Sciatic nerve (tissue), 2 donors: ENCODE results near the gene UBFD1. TPM values are rescaled to one million over a fixed set of nuclear protein-coding genes. Genes with fewer than 3 reads are reported as not detected.
"Not testable (repeated sequence)": the region's sequence is repeated elsewhere in the genome, so short reads cannot be mapped to it uniquely, and the experiment has no call there.

Source experiments
- ATAC-seq: fragments of 200-7000 bp; cut with Tn5 transposase; one replicate; pipeline ENCODE4 v1.9.1; 2020; ENCODE audit warnings: mild to moderate bottlenecking, moderate library complexity
- DNase-seq: peaks from one replicate; pipeline ENCODE4 v3.0.0-alpha.2; 2020; ENCODE audit warnings: low spot score
- intact Hi-C: fragments of 100-400 bp; cut with DNase I; formaldehyde crosslinking; loops from one replicate; pipeline ENCODE4 v1.14.2; 2022
- total RNA-seq: library from RNA; stranded (reverse); fragmentation: NEBNext Ultra II Directional; extraction: Animal tissue kit (Norgen Biotek cat#: 25700); gene quantifications from one replicate; pipeline ENCODE4 v1.2.1, GENCODE V29; 2021
- donor health status: DM: no; HTN: no; CAD: no.
- donor health status: DM: no; HTN: no; CAD: no.

The UBFD1 gene, protein sequence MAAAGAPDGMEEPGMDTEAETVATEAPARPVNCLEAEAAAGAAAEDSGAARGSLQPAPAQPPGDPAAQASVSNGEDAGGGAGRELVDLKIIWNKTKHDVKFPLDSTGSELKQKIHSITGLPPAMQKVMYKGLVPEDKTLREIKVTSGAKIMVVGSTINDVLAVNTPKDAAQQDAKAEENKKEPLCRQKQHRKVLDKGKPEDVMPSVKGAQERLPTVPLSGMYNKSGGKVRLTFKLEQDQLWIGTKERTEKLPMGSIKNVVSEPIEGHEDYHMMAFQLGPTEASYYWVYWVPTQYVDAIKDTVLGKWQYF
- 38.2 TPM for total RNA-seq

DNA sequence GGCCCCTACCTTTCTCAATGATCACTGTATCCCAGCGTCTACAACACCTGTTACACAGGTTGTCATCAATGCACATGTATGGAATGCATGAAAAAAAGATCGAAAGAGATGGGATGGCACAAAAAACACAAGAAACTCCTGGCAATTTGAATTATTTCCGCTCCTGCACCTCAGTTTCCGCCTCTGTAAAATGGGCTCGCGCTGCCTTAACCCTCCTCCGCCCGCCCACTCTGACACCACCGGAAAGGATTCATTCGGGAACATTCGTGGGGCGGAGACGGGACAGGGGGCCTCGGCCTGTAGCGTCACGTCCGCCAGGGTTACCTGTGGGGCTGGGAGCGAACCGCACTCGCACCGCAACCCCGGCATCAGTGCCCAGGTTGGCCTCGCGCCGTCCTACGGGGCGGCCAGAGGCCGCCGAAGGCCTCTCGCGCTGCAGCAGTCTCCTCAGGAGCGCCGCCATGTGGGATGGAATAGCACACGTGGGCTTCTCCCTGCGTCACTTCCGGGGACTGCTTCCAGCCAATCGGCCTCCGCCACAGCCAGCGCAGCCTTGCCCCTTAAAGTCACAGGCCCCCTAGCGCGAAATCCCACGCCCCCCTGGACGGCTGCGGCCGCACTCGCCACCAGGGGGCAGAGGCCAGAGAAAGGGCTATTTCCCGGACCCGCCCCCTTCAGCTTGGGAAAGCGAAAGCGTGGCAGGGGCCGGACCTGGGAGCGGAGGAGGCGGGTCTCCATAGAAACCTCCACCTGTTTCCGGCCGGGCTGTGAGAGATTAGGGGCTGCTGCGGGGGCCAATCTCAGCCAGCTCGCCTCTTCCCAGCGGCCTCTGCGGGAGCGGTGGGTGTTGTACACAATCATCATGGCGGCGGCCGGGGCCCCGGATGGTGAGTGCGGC lies at the start of gene UBFD1, which contains the start of gene EARS2:
Gene UBFD1 (plus strand): TSS at position 847 of the 898 bp plus-strand sequence. CDS start 16 bp downstream, at position 863.
Gene EARS2 (minus strand): TSS at position 470 of the 898 bp plus-strand sequence. CDS start 7 bp downstream, at position 463.
- DNase-seq = peak; percentile 98
- ATAC-seq = peak; percentile 99
- intact Hi-C loops = no loop called here

GRCh38 chr16:23508589-23509440 lies 48.7 kb upstream of the UBFD1 start:
- DNase-seq = no peak
- no peak for ATAC-seq
- intact Hi-C loops = no loop called here

DNA sequence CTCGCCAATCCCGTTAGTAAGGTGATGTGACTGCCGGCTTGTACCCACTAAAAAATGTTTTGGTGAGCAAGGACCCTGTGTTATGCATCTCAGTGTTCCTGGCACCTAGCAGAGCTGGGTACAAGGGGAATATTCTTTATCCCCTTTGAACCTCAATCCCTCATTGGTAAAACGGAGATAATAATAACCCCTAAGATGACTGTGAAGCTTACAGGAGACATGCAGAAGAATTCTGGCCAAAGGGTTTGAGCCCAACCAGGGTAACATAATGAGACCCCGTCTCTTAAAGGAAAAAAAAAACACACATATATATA lies 48.1 kb upstream of the UBFD1 start:
- intact Hi-C loops = no loop called here
- ATAC-seq (no peak), DNase-seq (no peak)

DNA sequence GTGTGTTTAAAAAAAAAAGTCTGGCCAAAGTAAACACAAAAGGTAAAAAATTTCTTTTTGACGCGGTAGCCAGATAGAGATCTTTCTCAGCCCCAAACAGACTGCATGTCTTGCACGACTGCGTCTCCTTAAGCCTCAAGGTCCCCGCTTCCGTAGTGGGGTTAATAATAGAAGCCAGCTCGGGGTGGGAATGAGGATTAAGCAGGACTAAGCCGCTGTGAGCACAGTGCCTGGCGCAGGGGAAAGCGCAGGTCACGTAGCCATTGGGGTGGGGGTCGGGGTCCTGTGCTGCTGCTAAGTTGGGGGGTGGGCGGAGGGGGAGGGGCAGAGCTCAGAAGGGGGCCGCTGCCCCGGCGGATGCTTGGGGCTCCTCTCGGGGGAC lies 47.8 kb upstream of the UBFD1 start:
- ATAC-seq (peak; percentile 51), DNase-seq (peak; percentile 62)
- intact Hi-C loops = no loop called here

DNA sequence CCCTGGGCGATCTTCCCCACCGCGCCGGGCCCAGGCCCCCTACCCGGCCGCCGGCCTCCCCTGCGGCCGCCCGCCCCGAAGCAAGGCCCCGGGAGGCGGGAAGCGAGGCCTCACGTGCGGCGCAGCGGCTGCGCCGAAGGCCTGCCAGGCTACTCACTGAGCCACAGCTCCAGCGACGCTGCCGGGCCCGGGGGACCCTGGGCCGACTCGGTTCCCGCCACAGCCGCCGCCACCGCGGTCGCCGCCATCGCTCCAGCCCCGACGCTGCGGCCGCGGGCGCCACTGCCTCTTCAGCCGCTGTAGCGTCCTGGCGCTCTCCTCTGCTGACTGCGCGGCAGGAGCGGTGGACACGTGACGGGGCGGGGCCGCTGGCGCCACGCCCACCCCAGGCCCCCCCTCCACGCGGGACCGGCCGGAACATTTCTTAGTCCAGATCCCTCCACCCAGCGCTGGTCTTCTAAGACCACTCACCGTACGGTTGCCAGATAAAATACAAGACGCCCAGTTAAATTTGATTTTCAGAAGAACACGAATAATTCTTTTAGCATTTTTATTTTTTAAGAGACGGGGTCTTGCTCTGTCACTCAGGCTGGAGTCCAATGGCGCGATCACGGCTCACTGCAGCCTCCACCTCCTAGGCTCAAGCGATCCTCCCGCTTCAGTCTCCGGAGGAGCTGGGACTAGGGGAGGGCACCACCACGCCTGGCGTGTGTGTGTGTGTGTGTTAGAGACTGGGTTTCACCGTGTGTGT lies 47.2 kb upstream of the UBFD1 start, which contains the start of gene GGA2:
Gene GGA2 (minus strand): TSS at position 331 of the 751 bp plus-strand sequence. CDS start 83 bp downstream, at position 248.
- ATAC-seq (peak; percentile 96), DNase-seq (peak; percentile 92)
- intact Hi-C loops = no loop called here

DNA sequence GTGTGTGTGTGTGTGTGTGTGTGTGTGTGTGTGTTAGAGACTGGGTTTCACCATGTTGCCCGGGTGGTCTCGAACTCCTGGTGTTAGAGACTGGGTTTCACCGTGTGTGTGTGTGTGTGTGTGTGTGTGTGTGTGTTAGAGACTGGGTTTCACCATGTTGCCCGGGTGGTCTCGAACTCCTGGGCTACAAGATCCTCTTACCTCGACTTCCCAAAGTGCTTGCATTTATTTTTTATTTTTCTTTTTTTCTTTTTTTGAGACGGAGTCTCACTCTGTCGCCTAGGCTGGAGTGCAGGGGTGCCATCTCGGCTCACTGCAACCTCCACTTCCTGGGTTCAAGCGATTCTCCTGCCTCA lies 46.6 kb upstream of the UBFD1 start:
- DNase-seq, intact Hi-C loops, ATAC-seq: not testable (repeated sequence)

GRCh38 chr16:23511731-23512130 lies 45.8 kb upstream of the UBFD1 start:
- intact Hi-C loops = no loop called here
- no peak for ATAC-seq
- DNase-seq = no peak

- ATAC-seq = no peak
- intact Hi-C loops = no loop called here
- DNase-seq = no peak
Measured at GRCh38 chr16:23512168-23512695, 45.3 kb upstream of the UBFD1 start.

DNA sequence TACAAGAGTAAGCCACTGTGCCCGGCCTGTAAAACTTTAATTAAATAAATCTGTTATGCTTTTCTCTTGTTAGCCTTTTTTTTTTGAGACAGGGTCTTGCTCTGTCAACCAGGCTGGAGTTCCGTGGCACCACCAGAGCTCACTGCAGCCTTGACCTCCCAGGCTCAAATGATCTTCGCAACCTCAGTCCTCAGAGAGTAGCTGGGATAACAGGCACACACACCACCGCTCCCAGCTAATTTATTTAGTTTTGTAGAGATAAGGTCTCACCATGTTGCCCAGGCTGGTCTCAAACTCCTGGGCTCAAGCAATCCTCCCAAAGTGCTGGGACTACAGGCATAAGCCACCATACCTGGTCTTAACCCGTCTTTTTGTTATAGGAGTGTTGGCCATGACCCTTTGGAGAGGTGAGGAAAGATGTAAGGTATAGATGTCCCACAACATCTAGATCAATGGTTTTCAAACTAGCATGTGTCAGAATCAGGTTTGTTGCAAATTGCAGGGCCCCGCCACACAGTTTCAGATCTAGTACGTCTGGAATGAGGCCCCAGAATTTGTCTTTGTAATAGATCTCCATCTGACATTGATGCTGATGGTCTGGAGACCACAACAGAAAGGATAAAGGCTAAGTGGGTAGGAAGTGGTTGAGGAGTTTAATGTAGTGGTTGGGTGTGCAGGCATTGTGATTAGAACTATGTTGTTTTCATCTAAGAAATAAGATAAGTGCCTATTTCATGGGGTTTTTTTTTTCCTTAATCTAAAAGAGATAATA lies 43.0 kb upstream of the UBFD1 start:
- ATAC-seq = no peak
- intact Hi-C loops = no loop called here
- no peak for DNase-seq

GRCh38 chr16:23515881-23516280 lies 41.6 kb upstream of the UBFD1 start:
- no peak for ATAC-seq
- intact Hi-C loops = no loop called here
- no peak for DNase-seq

- intact Hi-C loops = no loop called here
- no peak for DNase-seq
- peak; percentile 45 for ATAC-seq
Measured at GRCh38 chr16:23516366-23517137, 41.0 kb upstream of the UBFD1 start.

GRCh38 chr16:23518435-23518891 lies 39.1 kb upstream of the UBFD1 start:
- no peak for ATAC-seq
- no peak for DNase-seq

GRCh38 chr16:23519282-23519681 lies 38.2 kb upstream of the UBFD1 start:
- no peak for ATAC-seq
- intact Hi-C loops = no loop called here
- no peak for DNase-seq

More at GRCh38 chr16:23518435-23518891, 39.1 kb upstream of the UBFD1 start:
- intact Hi-C loops = no loop called here

- DNase-seq = no peak
- intact Hi-C loops = no loop called here
- no peak for ATAC-seq
Measured at GRCh38 chr16:23520500-23520899, 37.0 kb upstream of the UBFD1 start.

GRCh38 chr16:23521037-23521743 lies 36.3 kb upstream of the UBFD1 start:
- DNase-seq = no peak
- intact Hi-C loops = no loop called here
- no peak for ATAC-seq

GRCh38 chr16:23521965-23522364 lies 35.6 kb upstream of the UBFD1 start:
- no peak for ATAC-seq
- intact Hi-C loops = no loop called here

More at GRCh38 chr16:23521965-23522364, 35.6 kb upstream of the UBFD1 start:
- no peak for DNase-seq
